Ovary (tissue), 3 donors: Measurements from ENCODE around the gene TPD52L2.

Experiments used
- EP300 ChIP-seq: sonication (generic); formaldehyde crosslinking; IDR thresholded peaks from one replicate; pipeline ENCODE4 v1.6.1; 2017; ENCODE audit warnings: antibody characterized with exemption
- POLR2A ChIP-seq: fragments of 450-650 bp; IDR thresholded peaks from one replicate; pipeline ENCODE4 v1.6.1; 2017; ENCODE audit warnings: antibody characterized with exemption, mild to moderate bottlenecking, moderate library complexity
- TF ChIP-seq, protein P1 (sequence below), 3 donors: fragments of 450-650 bp in 2 of 3; fragments of 200-600 bp in 1 of 3; IDR thresholded peaks; one replicate each; pipeline versions ENCODE4 v1.5.1 to v1.8.0; 2016 to 2022; ENCODE audit warnings: antibody characterized with exemption in 3 of 3, mild to moderate bottlenecking in 1 of 3
- donor health status: DM: no; HTN: no; CAD: no.

DNA sequence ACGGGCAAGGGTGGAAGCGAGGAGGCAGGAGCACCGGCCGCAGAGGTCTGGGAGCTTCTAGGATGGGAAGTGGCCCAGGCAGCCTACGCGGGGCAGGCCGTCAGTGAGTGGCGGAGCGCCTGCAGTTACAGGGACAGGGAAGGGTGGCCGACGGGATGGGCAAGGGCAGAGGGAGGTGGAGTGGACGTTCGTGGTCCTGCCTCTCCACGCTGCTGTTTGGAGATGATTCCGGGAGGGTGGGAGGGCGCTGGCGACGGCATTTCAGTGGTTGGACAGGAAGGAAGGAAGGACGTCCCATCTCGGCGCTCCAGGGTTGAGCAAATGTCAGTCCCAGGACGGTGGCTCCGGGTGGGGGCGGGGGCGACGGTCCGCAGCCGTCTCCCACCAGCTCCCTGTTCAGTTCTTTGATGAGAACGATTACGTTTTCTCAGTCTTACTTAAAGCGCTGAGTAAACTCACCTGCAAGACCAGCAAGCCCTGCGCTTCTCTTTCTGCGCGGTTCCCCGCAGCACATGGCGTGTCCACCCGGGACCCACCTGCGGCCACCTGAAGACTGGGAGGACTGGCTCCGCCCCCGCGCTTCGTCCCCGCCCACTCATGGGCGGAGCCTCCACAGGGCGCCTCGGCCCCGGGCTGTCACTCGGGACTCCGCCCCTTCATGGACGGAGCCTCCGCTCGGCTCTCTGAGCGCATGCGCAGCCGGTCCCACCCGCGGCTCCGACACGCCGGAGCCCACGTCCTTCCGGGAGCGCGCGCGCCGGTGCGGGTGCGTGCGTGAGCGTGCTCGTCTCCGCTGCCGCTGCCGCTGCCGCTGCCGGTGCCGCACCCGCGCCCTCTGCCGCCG, 29.5 kb downstream of the TPD52L2 start, which contains the start of gene DNAJC5:
- TF ChIP-seq EP300 (no peak), POLR2A (peak; percentile 17)
- TF ChIP-seq, protein P1, sequence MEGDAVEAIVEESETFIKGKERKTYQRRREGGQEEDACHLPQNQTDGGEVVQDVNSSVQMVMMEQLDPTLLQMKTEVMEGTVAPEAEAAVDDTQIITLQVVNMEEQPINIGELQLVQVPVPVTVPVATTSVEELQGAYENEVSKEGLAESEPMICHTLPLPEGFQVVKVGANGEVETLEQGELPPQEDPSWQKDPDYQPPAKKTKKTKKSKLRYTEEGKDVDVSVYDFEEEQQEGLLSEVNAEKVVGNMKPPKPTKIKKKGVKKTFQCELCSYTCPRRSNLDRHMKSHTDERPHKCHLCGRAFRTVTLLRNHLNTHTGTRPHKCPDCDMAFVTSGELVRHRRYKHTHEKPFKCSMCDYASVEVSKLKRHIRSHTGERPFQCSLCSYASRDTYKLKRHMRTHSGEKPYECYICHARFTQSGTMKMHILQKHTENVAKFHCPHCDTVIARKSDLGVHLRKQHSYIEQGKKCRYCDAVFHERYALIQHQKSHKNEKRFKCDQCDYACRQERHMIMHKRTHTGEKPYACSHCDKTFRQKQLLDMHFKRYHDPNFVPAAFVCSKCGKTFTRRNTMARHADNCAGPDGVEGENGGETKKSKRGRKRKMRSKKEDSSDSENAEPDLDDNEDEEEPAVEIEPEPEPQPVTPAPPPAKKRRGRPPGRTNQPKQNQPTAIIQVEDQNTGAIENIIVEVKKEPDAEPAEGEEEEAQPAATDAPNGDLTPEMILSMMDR (IDR thresholded peaks at IDR 0.05) = no peak
